ENCODE data around the gene OPRL1. TPM values are rescaled to one million over a fixed set of nuclear protein-coding genes. Genes with fewer than 3 reads are reported as not detected.

Gene OPRL1
- total and polyA plus RNA-seq, 2 of the 8 experiments (the other 6 are each of a cell fraction or from before 2014, with no cell fraction given), result 0.63 to 0.98 TPM

- TF ChIP-seq EP300 (IDR thresholded peaks at IDR 0.05; ENCODE audit: borderline replicate concordance in 1 of 2, low read depth in 2 of 2, low read length in 2 of 2), result peak in 1 of 2 experiments; percentile 23; a peak in 1 of 3 replicates
- no peak for TF ChIP-seq ATF3 (IDR thresholded peaks at IDR 0.05; ENCODE audit: insufficient read depth, low read depth, low read length)
- TF ChIP-seq RBBP5 (IDR thresholded peaks at IDR 0.05; ENCODE audit: borderline replicate concordance, low read depth, low read length), result 0 out of 2 replicates have a peak, but pooled peaks have one; percentile 28
- no peak for TF ChIP-seq USF2 (IDR thresholded peaks at IDR 0.05; ENCODE audit: low read length)
- no peak for TF ChIP-seq POLR2A (IDR thresholded peaks at IDR 0.05; ENCODE audit: control extremely low read depth in 1 of 2, low read depth in 2 of 2, low read length in 2 of 2)
- peak; percentile 40 for TF ChIP-seq MAX (IDR thresholded peaks at IDR 0.05)
- TF ChIP-seq POU5F1 (IDR thresholded peaks at IDR 0.05; ENCODE audit: low read depth, low read length), result no peak
- 0 out of 4 replicates have a peak, but pooled peaks of 1 of the 2 experiments have one; percentile 21 for TF ChIP-seq HDAC2 (IDR thresholded peaks at IDR 0.05; ENCODE audit: borderline replicate concordance in 1 of 2, low read depth in 2 of 2, low read length in 2 of 2)
- TF ChIP-seq FOSL1 (IDR thresholded peaks at IDR 0.05; ENCODE audit: insufficient read depth, low read depth, low read length), result no peak
- no peak for TF ChIP-seq SP2 (IDR thresholded peaks at IDR 0.05; ENCODE audit: low read length)
- TF ChIP-seq SP4 (IDR thresholded peaks at IDR 0.05; ENCODE audit: low read length), result no peak
- TF ChIP-seq GABPA (IDR thresholded peaks at IDR 0.05; ENCODE audit: borderline replicate concordance, insufficient read depth, low read length), result no peak
- TF ChIP-seq SP1 (IDR thresholded peaks at IDR 0.05; ENCODE audit: low read depth, low read length), result no peak
- no peak; the same call in none of the 2 replicates for TF ChIP-seq SUZ12 (IDR thresholded peaks at IDR 0.05; ENCODE audit: low read length)
- TF ChIP-seq RAD21 (IDR thresholded peaks at IDR 0.05 in 1 of 2, conservative IDR thresholded peaks at IDR 0.05 in 1 of 2; ENCODE audit: low read depth in 2 of 2, low read length in 2 of 2), result no peak
- TF ChIP-seq MAFK (IDR thresholded peaks at IDR 0.05; ENCODE audit: low read depth, low read length), result no peak
- TF ChIP-seq CREB1 (IDR thresholded peaks at IDR 0.05), result no peak; the same call in 1 of the 2 replicates
- TF ChIP-seq PHF8 (conservative IDR thresholded peaks at IDR 0.05; ENCODE audit: low read depth, low read length), result no peak; the same call in 1 of the 2 replicates
- no peak for TF ChIP-seq BACH1 (IDR thresholded peaks at IDR 0.05; ENCODE audit: low read length)
- TF ChIP-seq RFX5 (IDR thresholded peaks at IDR 0.05; ENCODE audit: borderline replicate concordance, low read depth, low read length), result no peak
- TF ChIP-seq KDM4A (IDR thresholded peaks at IDR 0.05; ENCODE audit: low read depth, low read length, severe bottlenecking), result peak; percentile 93
These were observed 4.2 kb downstream of the OPRL1 start, which contains the start of gene LKAAEAR1 (continued) for GRCh38 chr20:64083804-64084684.
